A549 (cell line): ENCODE measurements around the gene MTG2.

Experiments used
- CTCF ChIP-seq: fragments of >200 bp; sonication (Bioruptor Twin); formaldehyde crosslinking; IDR thresholded peaks from 3 replicates; pipeline ENCODE4 v1.5.1; 2016
- FOXS1 ChIP-seq: fragments of 250-450 bp; sonication (Bioruptor Pico); IDR thresholded peaks from 2 replicates; pipeline ENCODE4 v1.5.0; 2020; ENCODE audit warnings: mild to moderate bottlenecking, moderate library complexity
- HEYL ChIP-seq: fragments of 250-450 bp; sonication (Bioruptor Pico); IDR thresholded peaks from 2 replicates; pipeline ENCODE4 v1.8.0; 2021; ENCODE audit warnings: mild to moderate bottlenecking, moderate library complexity
- HMGXB4 ChIP-seq: fragments of 250-450 bp; sonication (Bioruptor Pico); IDR thresholded peaks from 2 replicates; pipeline ENCODE4 v1.5.0; 2021; ENCODE audit warnings: mild to moderate bottlenecking, moderate library complexity, borderline replicate concordance
- JUNB ChIP-seq: fragments of >200 bp; sonication (Bioruptor Twin); formaldehyde crosslinking; IDR thresholded peaks from 2 replicates; pipeline ENCODE4 v1.6.1; 2016
- MAX ChIP-seq: IDR thresholded peaks from 2 replicates; pipeline ENCODE4 v1.6.1; 2012
- MAZ ChIP-seq: fragments of 150-350 bp; IDR thresholded peaks from 2 replicates; pipeline ENCODE4 v1.6.1; 2014; ENCODE audit warnings: antibody characterized with exemption, low read depth, low read length, borderline replicate concordance
- MYC ChIP-seq: IDR thresholded peaks from 2 replicates; pipeline ENCODE4 v1.6.1; 2012; ENCODE audit warnings: mild to moderate bottlenecking, inconsistent platforms, low read length, improper control_type of control experiment, borderline replicate concordance
- PBX3 ChIP-seq: IDR thresholded peaks from 2 replicates; pipeline ENCODE4 v1.6.1; 2012
- RFX5 ChIP-seq: fragments of 450-650 bp; IDR thresholded peaks from 2 replicates; pipeline ENCODE4 v1.7.1; 2014; ENCODE audit warnings: antibody characterized with exemption, mild to moderate bottlenecking, moderate library complexity
- RNF2 ChIP-seq: fragments of 200-600 bp; sonication (generic); IDR thresholded peaks from 2 replicates; pipeline ENCODE4 v1.6.1; 2016; ENCODE audit warnings: low read depth, mild to moderate bottlenecking, antibody characterized with exemption, moderate library complexity, borderline replicate concordance

- TF ChIP-seq RFX5 (no peak), CTCF (no peak), HMGXB4 (CRISPR knock-in tag) (no peak), RNF2 (no peak), PBX3 (no peak), JUNB (no peak), MAX (no peak), HEYL (CRISPR knock-in tag) (no peak), MYC (no peak), MAZ (no peak), FOXS1 (no peak)
Observed at GRCh38 chr20:62230276-62230675, 47.4 kb downstream of the MTG2 start.
